ENCODE measurements around the gene STRIP1. TPM values are rescaled to one million over a fixed set of nuclear protein-coding genes. Genes with fewer than 3 reads are reported as not detected.

The STRIP1 gene
- polyA plus RNA-seq, 1 of the 3 experiments (the other 2 are of a cell fraction), result 34.6 TPM

DNA sequence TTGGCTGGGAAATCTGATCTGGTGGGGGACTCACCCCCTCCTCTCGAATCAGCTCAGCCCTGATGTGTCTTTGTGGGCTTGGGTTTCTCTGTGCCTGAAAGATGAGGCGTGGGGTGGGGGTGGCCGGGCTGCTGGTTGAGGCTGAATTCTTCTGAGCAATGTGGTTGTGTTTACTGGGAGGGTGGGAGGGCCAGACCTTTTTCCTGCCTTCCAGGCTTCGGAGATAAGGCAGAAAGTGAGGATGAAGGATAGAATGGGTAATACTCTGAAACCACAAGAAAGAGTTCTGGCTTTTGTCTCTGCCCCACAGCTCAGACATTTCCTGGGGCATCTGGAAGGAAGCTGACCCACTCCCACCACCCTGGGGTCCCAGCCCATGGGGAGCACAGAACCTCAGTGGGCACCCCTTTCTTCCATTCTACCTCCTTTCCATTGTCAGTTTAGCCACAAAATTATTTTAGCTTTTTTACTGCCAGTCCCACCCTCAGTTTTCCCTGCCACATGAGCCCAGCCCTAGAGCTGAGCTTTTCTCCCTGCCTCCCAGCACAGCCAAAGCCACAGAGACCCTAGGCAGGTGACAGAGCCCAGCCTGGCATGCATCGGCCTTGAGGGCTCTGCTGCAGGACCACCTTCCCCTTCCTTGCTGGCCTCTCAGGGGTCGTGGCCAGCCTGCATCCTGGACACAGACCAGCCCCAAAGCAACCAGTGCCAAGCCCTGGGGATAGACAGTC is 24.9 kb downstream of the STRIP1 start (continued):
- TF ChIP-seq TEAD4 (IDR thresholded peaks at IDR 0.05; ENCODE audit: borderline replicate concordance, insufficient read depth) (no peak), SIN3A (IDR thresholded peaks at IDR 0.05; ENCODE audit: borderline replicate concordance, low read depth, low read length) (0 out of 2 replicates have a peak, but pooled peaks have one; percentile 53), ELF1 (IDR thresholded peaks at IDR 0.05) (no peak), TCF12 (IDR thresholded peaks at IDR 0.05) (peak; percentile 91), NRF1 (IDR thresholded peaks at IDR 0.05; ENCODE audit: low read depth, low read length) (no peak), YY1 (IDR thresholded peaks at IDR 0.05; ENCODE audit: low read depth) (no peak), GABPA (IDR thresholded peaks at IDR 0.05; ENCODE audit: low read depth) (no peak), FOSL2 (IDR thresholded peaks at IDR 0.05; ENCODE audit: borderline replicate concordance, low read depth) (no peak), MXI1 (IDR thresholded peaks at IDR 0.05; ENCODE audit: low read depth, low read length) (0 out of 2 replicates have a peak, but pooled peaks have one; percentile 62), EZH2phosphoT487 (IDR thresholded peaks at IDR 0.05; ENCODE audit: borderline replicate concordance, low read depth) (no peak), EP300 (IDR thresholded peaks at IDR 0.05; ENCODE audit: borderline replicate concordance in 1 of 2, low read depth in 1 of 2, low read length in 1 of 2) (peak; percentile 51 to 79; a peak in 3 of 4 replicates), RFX5 (IDR thresholded peaks at IDR 0.05; ENCODE audit: low read length) (no peak), GATA2 (CRISPR knock-in tag; IDR thresholded peaks at IDR 0.05) (peak; percentile 65; the same call in 1 of the 2 replicates), RAD21 (IDR thresholded peaks at IDR 0.05; ENCODE audit: low read length) (no peak; the same call in 1 of the 2 replicates), MEF2A (IDR thresholded peaks at IDR 0.05; ENCODE audit: borderline replicate concordance, low read depth) (no peak), FOXJ3 (CRISPR knock-in tag; IDR thresholded peaks at IDR 0.05) (peak; percentile 71; the same call in 1 of the 2 replicates), SMC3 (IDR thresholded peaks at IDR 0.05; ENCODE audit: low read depth, low read length) (no peak), FOXM1 (IDR thresholded peaks at IDR 0.05; ENCODE audit: low read depth) (no peak)
- TF ChIP-seq, protein P1, sequence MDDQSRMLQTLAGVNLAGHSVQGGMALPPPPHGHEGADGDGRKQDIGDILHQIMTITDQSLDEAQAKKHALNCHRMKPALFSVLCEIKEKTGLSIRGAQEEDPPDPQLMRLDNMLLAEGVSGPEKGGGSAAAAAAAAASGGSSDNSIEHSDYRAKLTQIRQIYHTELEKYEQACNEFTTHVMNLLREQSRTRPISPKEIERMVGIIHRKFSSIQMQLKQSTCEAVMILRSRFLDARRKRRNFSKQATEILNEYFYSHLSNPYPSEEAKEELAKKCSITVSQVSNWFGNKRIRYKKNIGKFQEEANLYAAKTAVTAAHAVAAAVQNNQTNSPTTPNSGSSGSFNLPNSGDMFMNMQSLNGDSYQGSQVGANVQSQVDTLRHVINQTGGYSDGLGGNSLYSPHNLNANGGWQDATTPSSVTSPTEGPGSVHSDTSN (IDR thresholded peaks at IDR 0.05), result peak; percentile 83
- TF ChIP-seq, protein P2, sequence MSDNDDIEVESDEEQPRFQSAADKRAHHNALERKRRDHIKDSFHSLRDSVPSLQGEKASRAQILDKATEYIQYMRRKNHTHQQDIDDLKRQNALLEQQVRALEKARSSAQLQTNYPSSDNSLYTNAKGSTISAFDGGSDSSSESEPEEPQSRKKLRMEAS (IDR thresholded peaks at IDR 0.05; ENCODE audit: low read depth), result peak; percentile 33; the same call in 1 of the 2 replicates
- TF ChIP-seq, protein P3, sequence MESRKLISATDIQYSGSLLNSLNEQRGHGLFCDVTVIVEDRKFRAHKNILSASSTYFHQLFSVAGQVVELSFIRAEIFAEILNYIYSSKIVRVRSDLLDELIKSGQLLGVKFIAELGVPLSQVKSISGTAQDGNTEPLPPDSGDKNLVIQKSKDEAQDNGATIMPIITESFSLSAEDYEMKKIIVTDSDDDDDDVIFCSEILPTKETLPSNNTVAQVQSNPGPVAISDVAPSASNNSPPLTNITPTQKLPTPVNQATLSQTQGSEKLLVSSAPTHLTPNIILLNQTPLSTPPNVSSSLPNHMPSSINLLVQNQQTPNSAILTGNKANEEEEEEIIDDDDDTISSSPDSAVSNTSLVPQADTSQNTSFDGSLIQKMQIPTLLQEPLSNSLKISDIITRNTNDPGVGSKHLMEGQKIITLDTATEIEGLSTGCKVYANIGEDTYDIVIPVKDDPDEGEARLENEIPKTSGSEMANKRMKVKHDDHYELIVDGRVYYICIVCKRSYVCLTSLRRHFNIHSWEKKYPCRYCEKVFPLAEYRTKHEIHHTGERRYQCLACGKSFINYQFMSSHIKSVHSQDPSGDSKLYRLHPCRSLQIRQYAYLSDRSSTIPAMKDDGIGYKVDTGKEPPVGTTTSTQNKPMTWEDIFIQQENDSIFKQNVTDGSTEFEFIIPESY (IDR thresholded peaks at IDR 0.05; ENCODE audit: borderline replicate concordance, low read depth), result no peak
